HepG2 (cell line): ENCODE results near the gene RIPOR1. TPM values are rescaled to one million over a fixed set of nuclear protein-coding genes. Genes with fewer than 3 reads are reported as not detected.

Source experiments
- GABPB1 ChIP-seq: IDR thresholded peaks from 2 replicates; pipeline ENCODE4 v1.6.1; 2016; ENCODE audit warnings: mild to moderate bottlenecking, missing genetic modification reagents, moderate library complexity, missing compliant biosample characterization
- HDAC1 ChIP-seq: sonication (generic); formaldehyde crosslinking; IDR thresholded peaks from 2 replicates; pipeline ENCODE4 v1.5.1; 2020; ENCODE audit warnings: mild to moderate bottlenecking, missing genetic modification reagents
- HOXA9 ChIP-seq: sonication (generic); formaldehyde crosslinking; IDR thresholded peaks from 2 replicates; pipeline ENCODE4 v1.8.1; 2022; ENCODE audit warnings: missing genetic modification reagents, mild to moderate bottlenecking, moderate library complexity, borderline replicate concordance
- HOXD1 ChIP-seq: sonication (generic); formaldehyde crosslinking; IDR thresholded peaks from 2 replicates; pipeline ENCODE4 v1.5.0; 2020; ENCODE audit warnings: missing genetic modification reagents
- MTF2 ChIP-seq: sonication (generic); formaldehyde crosslinking; IDR thresholded peaks from 2 replicates; pipeline ENCODE4 v1.5.0; 2020; ENCODE audit warnings: missing genetic modification reagents, borderline replicate concordance
- SNRNP70 ChIP-seq: fragments of 200-400 bp; formaldehyde crosslinking; IDR thresholded peaks from 2 replicates; pipeline ENCODE4 v1.6.1; 2017; ENCODE audit warnings: mild to moderate bottlenecking, low read depth, low read length, moderate library complexity
- SRF ChIP-seq: IDR thresholded peaks from 2 replicates; pipeline ENCODE4 v1.6.1; 2011; ENCODE audit warnings: mild to moderate bottlenecking, low read depth, low read length, moderate library complexity
- SRSF4 ChIP-seq: fragments of 200-400 bp; formaldehyde crosslinking; IDR thresholded peaks from one replicate; pipeline ENCODE4 v1.6.1; 2018; ENCODE audit warnings: mild to moderate bottlenecking, low read depth, low read length, moderate library complexity; ENCODE audit not compliant: poor library complexity, severe bottlenecking
- SUZ12 ChIP-seq: fragments of 150-350 bp; IDR thresholded peaks from 2 replicates; pipeline ENCODE4 v1.6.1; 2014; ENCODE audit warnings: low read depth, low read length
- TEAD2 ChIP-seq: sonication (generic); formaldehyde crosslinking; IDR thresholded peaks from 2 replicates; pipeline ENCODE4 v1.9.0; 2021; ENCODE audit warnings: missing genetic modification reagents
- ZFP41 ChIP-seq: sonication (generic); formaldehyde crosslinking; IDR thresholded peaks from 2 replicates; pipeline ENCODE4 v1.4.0; 2020; ENCODE audit warnings: mild to moderate bottlenecking, missing genetic modification reagents, borderline replicate concordance
- ZFP90 ChIP-seq: sonication (generic); formaldehyde crosslinking; IDR thresholded peaks from 2 replicates; pipeline ENCODE4 v1.8.0; 2022; ENCODE audit warnings: missing genetic modification reagents, mild to moderate bottlenecking, inconsistent platforms, borderline replicate concordance
- ZGPAT ChIP-seq: IDR thresholded peaks from 2 replicates; pipeline ENCODE4 v1.6.1; 2016; ENCODE audit warnings: mild to moderate bottlenecking
- ZNF235 ChIP-seq: sonication (generic); formaldehyde crosslinking; IDR thresholded peaks from 2 replicates; pipeline ENCODE4 v1.8.1; 2023; ENCODE audit warnings: mild to moderate bottlenecking, missing genetic modification reagents, borderline replicate concordance
- ZNF513 ChIP-seq: sonication (generic); formaldehyde crosslinking; conservative IDR thresholded peaks from 2 replicates; pipeline ENCODE4 v1.5.0; 2020; ENCODE audit warnings: missing genetic modification reagents
- ZNF562 ChIP-seq: sonication (generic); formaldehyde crosslinking; IDR thresholded peaks from 2 replicates; pipeline ENCODE4 v1.8.0; 2022; ENCODE audit warnings: missing genetic modification reagents, borderline replicate concordance
- ZNF580 ChIP-seq: IDR thresholded peaks from 2 replicates; pipeline ENCODE4 v1.6.1; 2016; ENCODE audit warnings: low read depth, borderline replicate concordance
- ZNF720 ChIP-seq: sonication (generic); formaldehyde crosslinking; IDR thresholded peaks from 2 replicates; pipeline ENCODE4 v1.4.0; 2020; ENCODE audit warnings: missing genetic modification reagents
- ZNF768 ChIP-seq: sonication (generic); formaldehyde crosslinking; IDR thresholded peaks from 2 replicates; pipeline ENCODE4 v1.4.0; 2020; ENCODE audit warnings: missing genetic modification reagents
- polyA plus RNA-seq, 8 experiments: library from polyadenylated mRNA; depleted of rRNA in 3 of 8; stranded (reverse) in 7 of 8; unstranded in 1 of 8; fragments of >200 nt; fragmentation: Illumina TruSeq in 4 of 8; extraction: Trizol in 4 of 8; gene quantifications; 2 replicates each; pipeline versions ENCODE4 v1.2.1 to v1.2.3, GENCODE V29; 2011 to 2016; ENCODE audit warnings: low read depth in 4 of 8, missing spikeins in 1 of 8, mixed read lengths in 1 of 8; ENCODE audit not compliant: insufficient read depth in 1 of 8
- total RNA-seq, 5 experiments: library from RNA; depleted of rRNA; stranded (reverse); fragments of >200 nt; fragmentation: Illumina TruSeq; extraction: Trizol; gene quantifications; 2 replicates each; pipeline ENCODE4 v1.2.3, GENCODE V29; 2016; ENCODE audit warnings: low read depth in 1 of 5
- TF ChIP-seq, protein P1 (sequence below): sonication (generic); formaldehyde crosslinking; IDR thresholded peaks from 2 replicates; pipeline ENCODE4 v1.4.0; 2020; ENCODE audit warnings: missing genetic modification reagents

The RIPOR1 gene
- total and polyA plus RNA-seq, 2 of the 13 experiments (the other 11 are each of a cell fraction or from before 2014, with no cell fraction given), result 4.6 to 8.1 TPM

DNA sequence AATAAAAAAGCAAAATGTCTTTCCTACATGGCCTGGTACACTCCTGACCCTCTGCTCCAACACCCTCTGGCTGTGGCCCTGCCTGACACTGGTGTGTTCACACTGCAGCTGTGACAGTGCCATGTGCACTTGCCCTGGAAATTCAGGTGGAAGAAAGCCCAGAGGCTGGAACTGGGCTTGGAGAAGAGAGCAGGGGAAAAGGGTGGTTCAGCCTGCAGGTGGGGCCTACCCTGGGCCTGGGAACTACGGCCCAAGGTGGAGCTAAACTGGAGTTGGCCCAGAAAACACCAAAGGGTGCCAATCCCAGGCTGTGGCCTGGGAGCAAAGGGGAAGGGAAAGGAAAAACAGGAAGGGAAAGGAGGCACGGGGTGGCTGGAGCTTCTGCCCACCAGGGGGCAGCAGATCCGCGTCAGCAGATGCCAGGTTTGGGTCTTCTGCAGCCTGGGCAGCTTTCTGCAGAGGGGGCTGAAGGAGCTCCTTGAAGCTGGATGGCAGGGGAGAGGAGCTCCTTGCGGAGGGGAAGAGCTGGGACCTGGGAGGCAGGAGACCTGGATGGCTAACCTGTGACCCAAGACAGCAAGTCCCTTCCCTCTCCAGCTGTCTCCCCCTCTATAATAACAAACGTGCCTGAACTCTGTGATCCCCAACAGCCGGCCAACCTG is 18.3 kb downstream of the RIPOR1 start (continued):
- TF ChIP-seq, protein P1, sequence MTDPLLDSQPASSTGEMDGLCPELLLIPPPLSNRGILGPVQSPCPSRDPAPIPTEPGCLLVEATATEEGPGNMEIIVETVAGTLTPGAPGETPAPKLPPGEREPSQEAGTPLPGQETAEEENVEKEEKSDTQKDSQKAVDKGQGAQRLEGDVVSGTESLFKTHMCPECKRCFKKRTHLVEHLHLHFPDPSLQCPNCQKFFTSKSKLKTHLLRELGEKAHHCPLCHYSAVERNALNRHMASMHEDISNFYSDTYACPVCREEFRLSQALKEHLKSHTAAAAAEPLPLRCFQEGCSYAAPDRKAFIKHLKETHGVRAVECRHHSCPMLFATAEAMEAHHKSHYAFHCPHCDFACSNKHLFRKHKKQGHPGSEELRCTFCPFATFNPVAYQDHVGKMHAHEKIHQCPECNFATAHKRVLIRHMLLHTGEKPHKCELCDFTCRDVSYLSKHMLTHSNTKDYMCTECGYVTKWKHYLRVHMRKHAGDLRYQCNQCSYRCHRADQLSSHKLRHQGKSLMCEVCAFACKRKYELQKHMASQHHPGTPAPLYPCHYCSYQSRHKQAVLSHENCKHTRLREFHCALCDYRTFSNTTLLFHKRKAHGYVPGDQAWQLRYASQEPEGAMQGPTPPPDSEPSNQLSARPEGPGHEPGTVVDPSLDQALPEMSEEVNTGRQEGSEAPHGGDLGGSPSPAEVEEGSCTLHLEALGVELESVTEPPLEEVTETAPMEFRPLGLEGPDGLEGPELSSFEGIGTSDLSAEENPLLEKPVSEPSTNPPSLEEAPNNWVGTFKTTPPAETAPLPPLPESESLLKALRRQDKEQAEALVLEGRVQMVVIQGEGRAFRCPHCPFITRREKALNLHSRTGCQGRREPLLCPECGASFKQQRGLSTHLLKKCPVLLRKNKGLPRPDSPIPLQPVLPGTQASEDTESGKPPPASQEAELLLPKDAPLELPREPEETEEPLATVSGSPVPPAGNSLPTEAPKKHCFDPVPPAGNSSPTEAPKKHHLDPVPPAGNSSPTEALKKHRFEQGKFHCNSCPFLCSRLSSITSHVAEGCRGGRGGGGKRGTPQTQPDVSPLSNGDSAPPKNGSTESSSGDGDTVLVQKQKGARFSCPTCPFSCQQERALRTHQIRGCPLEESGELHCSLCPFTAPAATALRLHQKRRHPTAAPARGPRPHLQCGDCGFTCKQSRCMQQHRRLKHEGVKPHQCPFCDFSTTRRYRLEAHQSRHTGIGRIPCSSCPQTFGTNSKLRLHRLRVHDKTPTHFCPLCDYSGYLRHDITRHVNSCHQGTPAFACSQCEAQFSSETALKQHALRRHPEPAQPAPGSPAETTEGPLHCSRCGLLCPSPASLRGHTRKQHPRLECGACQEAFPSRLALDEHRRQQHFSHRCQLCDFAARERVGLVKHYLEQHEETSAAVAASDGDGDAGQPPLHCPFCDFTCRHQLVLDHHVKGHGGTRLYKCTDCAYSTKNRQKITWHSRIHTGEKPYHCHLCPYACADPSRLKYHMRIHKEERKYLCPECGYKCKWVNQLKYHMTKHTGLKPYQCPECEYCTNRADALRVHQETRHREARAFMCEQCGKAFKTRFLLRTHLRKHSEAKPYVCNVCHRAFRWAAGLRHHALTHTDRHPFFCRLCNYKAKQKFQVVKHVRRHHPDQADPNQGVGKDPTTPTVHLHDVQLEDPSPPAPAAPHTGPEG (CRISPR knock-in tag), result no peak
- TF ChIP-seq SRF (no peak), GABPB1 (CRISPR knock-in tag) (peak; percentile 42; the same call in 1 of the 2 replicates), SUZ12 (no peak), SNRNP70 (no peak), HDAC1 (CRISPR knock-in tag) (no peak), SRSF4 (no peak), ZNF235 (CRISPR knock-in tag) (no peak), HOXD1 (CRISPR knock-in tag) (no peak), ZFP90 (CRISPR knock-in tag) (no peak; the same call in 1 of the 2 replicates), ZNF562 (CRISPR knock-in tag) (no peak), MTF2 (CRISPR knock-in tag) (no peak), HOXA9 (no peak), ZGPAT (CRISPR knock-in tag) (0 out of 2 replicates have a peak, but pooled peaks have one; percentile 40), ZNF580 (CRISPR knock-in tag) (0 out of 2 replicates have a peak, but pooled peaks have one; percentile 74), TEAD2 (CRISPR knock-in tag) (no peak), ZNF768 (CRISPR knock-in tag) (no peak; the same call in 1 of the 2 replicates), ZNF513 (CRISPR knock-in tag) (no peak), ZFP41 (CRISPR knock-in tag) (no peak), ZNF720 (CRISPR knock-in tag) (no peak)
